Urinary bladder (tissue), 4 donors: ENCODE measurements around the gene CXXC5. TPM values are rescaled to one million over a fixed set of nuclear protein-coding genes. Genes with fewer than 3 reads are reported as not detected.
A peak's percentile ranks its signal among the peaks of the same experiment; 100 is the strongest.

Experiments
- DNase-seq: peaks from one replicate; pipeline ENCODE4 v3.0.0-alpha.2; 2015; ENCODE audit errors: extremely low spot score
- H3K27ac ChIP-seq: one replicate; pipeline ENCODE4 v1.5.1; 2013; ENCODE audit warnings: low read depth, mild to moderate bottlenecking, moderate library complexity
- H3K36me3 ChIP-seq: one replicate; pipeline ENCODE4 v1.6.1; 2013; ENCODE audit warnings: mild to moderate bottlenecking, moderate library complexity; ENCODE audit not compliant: insufficient read depth
- H3K4me1 ChIP-seq: one replicate; pipeline ENCODE4 v1.6.1; 2013; ENCODE audit warnings: mild to moderate bottlenecking, moderate library complexity; ENCODE audit not compliant: insufficient read depth
- H3K4me3 ChIP-seq: one replicate; pipeline ENCODE4 v1.5.1; 2013; ENCODE audit warnings: low read depth, low read length
- WGBS: extraction: QIAGEN DNeasy Blood & Tissue Kit; methylation state at CpG from one replicate; pipeline ENCODE4 v1.1.7; 2013; 5-methylcytosine and 5-hydroxymethylcytosine counted together
- polyA plus RNA-seq: library from polyadenylated mRNA; stranded (reverse); fragments of 200-250 nt; gene quantifications from one replicate; pipeline ENCODE4 v1.2.3, GENCODE V29; 2013
- total RNA-seq: library from RNA; depleted of rRNA; stranded (reverse); fragments of >200 nt; gene quantifications from one replicate; pipeline ENCODE4 v1.2.3, GENCODE V29; 2014
- donor health status: healthy with polysubstance abuse.
- donor health status: healthy.

Gene CXXC5
- total and polyA plus RNA-seq, 2 donors, result 28.0 to 28.2 TPM

GRCh38 chr5:139634541-139634940 is 13.6 kb upstream of the CXXC5 start:
- Histone ChIP-seq H3K36me3 (no peaks in the 10 kb centered on the region), H3K4me3 (no peak overlapping the region), H3K4me1 (no peaks in the 10 kb centered on the region), H3K27ac (no peak overlapping the region)
- WGBS, result 84% methylated on average over 3 of the region's 3 CpGs
- DNase-seq, result no peak

GRCh38 chr5:139635191-139635590 is 13.0 kb upstream of the CXXC5 start:
- DNase-seq, result no peak
- 29% methylated on average over 1 of the region's 1 CpG for WGBS
- H3K4me3 ChIP-seq, result no peak overlapping the region
- no peaks in the 10 kb centered on the region for H3K4me1 ChIP-seq
- H3K27ac ChIP-seq, result no peak overlapping the region
- H3K36me3 ChIP-seq, result no peaks in the 10 kb centered on the region

- Histone ChIP-seq H3K4me1 (no peaks in the 10 kb centered on the region), H3K36me3 (no peaks in the 10 kb centered on the region), H3K4me3 (no peak overlapping the region), H3K27ac (peak overlapping the region; percentile 11)
- no peak for DNase-seq
These were observed 12.4 kb upstream of the CXXC5 start for GRCh38 chr5:139635606-139636206.

- no peak for DNase-seq
- Histone ChIP-seq H3K4me3 (no peak overlapping the region), H3K4me1 (no peaks in the 10 kb centered on the region), H3K27ac (peak overlapping the region; percentile 11), H3K36me3 (no peaks in the 10 kb centered on the region)
- WGBS, result 65% methylated on average over 2 of the region's 2 CpGs
These were observed 11.8 kb upstream of the CXXC5 start for GRCh38 chr5:139636207-139636792.

- Histone ChIP-seq H3K27ac (no peak overlapping the region), H3K4me1 (no peaks in the 10 kb centered on the region), H3K36me3 (no peaks in the 10 kb centered on the region), H3K4me3 (peak overlapping the region; percentile 44)
- no peak for DNase-seq
- WGBS, result 11% methylated on average over 6 of the region's 6 CpGs
These were observed 11.2 kb upstream of the CXXC5 start for GRCh38 chr5:139636975-139637408.

GRCh38 chr5:139637438-139638089 is 10.6 kb upstream of the CXXC5 start:
- under 1% methylated on average over 62 of the region's 62 CpGs for WGBS
- Histone ChIP-seq H3K27ac (peak overlapping the region; percentile 71), H3K4me1 (no peaks in the 10 kb centered on the region), H3K4me3 (peak overlapping the region; percentile 44), H3K36me3 (no peaks in the 10 kb centered on the region)
- no peak for DNase-seq

GRCh38 chr5:139638090-139638735 is 9.9 kb upstream of the CXXC5 start:
- no peak for DNase-seq
- no peaks in the 10 kb centered on the region for H3K4me1 ChIP-seq
- peak overlapping the region; percentile 71 for H3K27ac ChIP-seq
- H3K4me3 ChIP-seq, result peak overlapping the region; percentile 44
- WGBS, result 9% methylated on average over 23 of the region's 23 CpGs
- no peaks in the 10 kb centered on the region for H3K36me3 ChIP-seq

- no peak for DNase-seq
- Histone ChIP-seq H3K4me3 (no peak overlapping the region), H3K36me3 (no peaks in the 10 kb centered on the region), H3K27ac (peak overlapping the region; percentile 43), H3K4me1 (no peaks in the 10 kb centered on the region)
- WGBS, result 77% methylated on average over 12 of the region's 12 CpGs
These were observed 9.2 kb upstream of the CXXC5 start for GRCh38 chr5:139638736-139639618.

GRCh38 chr5:139639619-139640380 is 8.3 kb upstream of the CXXC5 start:
- Histone ChIP-seq H3K36me3 (no peaks in the 10 kb centered on the region), H3K4me1 (no peaks in the 10 kb centered on the region), H3K27ac (no peak overlapping the region), H3K4me3 (no peak overlapping the region)
- 76% methylated on average over 11 of the region's 11 CpGs for WGBS
- DNase-seq, result no peak

- no peak for DNase-seq
- no peaks in the 10 kb centered on the region for H3K4me1 ChIP-seq
- H3K4me3 ChIP-seq, result no peak overlapping the region
- WGBS, result 85% methylated on average over 13 of the region's 13 CpGs
- H3K27ac ChIP-seq, result no peak overlapping the region
- H3K36me3 ChIP-seq, result no peaks in the 10 kb centered on the region
These were observed 7.6 kb upstream of the CXXC5 start for GRCh38 chr5:139640421-139641115.

- Histone ChIP-seq H3K4me1 (no peaks in the 10 kb centered on the region), H3K4me3 (no peak overlapping the region), H3K36me3 (no peaks in the 10 kb centered on the region), H3K27ac (no peak overlapping the region)
- 90% methylated on average over 6 of the region's 6 CpGs for WGBS
- no peak for DNase-seq
These were observed 6.8 kb upstream of the CXXC5 start for GRCh38 chr5:139641116-139642080.
